Sigmoid colon (tissue), 7 donors: ENCODE measurements around the gene BPIFA1. TPM values are rescaled to one million over a fixed set of nuclear protein-coding genes. Genes with fewer than 3 reads are reported as not detected.

Experiments
- DNase-seq: peaks from one replicate; pipeline ENCODE4 v3.0.0-alpha.2; 2019
- H3K27ac ChIP-seq, 4 donors: fragments of 200-600 bp; sonication (generic); one replicate each; pipeline ENCODE4 v1.5.1; 2016 to 2019; ENCODE audit warnings: mild to moderate bottlenecking in 1 of 4
- H3K27me3 ChIP-seq, 3 donors: fragments of 200-600 bp; sonication (generic); one replicate each; pipeline ENCODE4 v1.5.1; 2019; ENCODE audit warnings: mild to moderate bottlenecking in 1 of 3
- H3K36me3 ChIP-seq, 4 donors: fragments of 200-600 bp; sonication (generic); one replicate each; pipeline ENCODE4 v1.5.1; 2016 to 2019
- H3K4me1 ChIP-seq, 4 donors: fragments of 200-600 bp; sonication (generic); one replicate each; pipeline ENCODE4 v1.5.1; 2017 to 2019
- H3K4me3 ChIP-seq, 4 donors: fragments of 200-600 bp; sonication (generic); one replicate each; pipeline ENCODE4 v1.5.1; 2017 to 2019; ENCODE audit warnings: mild to moderate bottlenecking in 2 of 4, moderate library complexity in 1 of 4
- H3K9me3 ChIP-seq, 4 donors: fragments of 200-600 bp in 3 of 4; sonication (generic) in 3 of 4; one replicate each; pipeline versions ENCODE4 v1.5.1 to v1.6.1; 2013 to 2019
- CTCF ChIP-seq, 4 experiments: fragments of 450-650 bp in 3 of 4; fragments of 200-600 bp in 1 of 4; IDR thresholded peaks; one replicate each; pipeline ENCODE4 v1.5.1; 2016 to 2019; ENCODE audit warnings: antibody characterized with exemption in 4 of 4, mild to moderate bottlenecking in 3 of 4, moderate library complexity in 2 of 4
- EP300 ChIP-seq, 4 donors: sonication (generic); formaldehyde crosslinking; IDR thresholded peaks; one replicate each; pipeline ENCODE4 v1.6.1; 2017; ENCODE audit warnings: antibody characterized with exemption in 4 of 4
- POLR2A ChIP-seq, 2 donors: fragments of 450-650 bp; IDR thresholded peaks; one replicate each; pipeline ENCODE4 v1.6.1; 2016; ENCODE audit warnings: antibody characterized with exemption in 2 of 2, mild to moderate bottlenecking in 2 of 2, moderate library complexity in 2 of 2
- POLR2AphosphoS5 ChIP-seq, 4 donors: sonication (generic); formaldehyde crosslinking; IDR thresholded peaks; one replicate each; pipeline ENCODE4 v1.6.1; 2017; ENCODE audit warnings: antibody characterized with exemption in 4 of 4
- WGBS, 2 donors: extraction: QIAGEN DNeasy Blood & Tissue Kit; methylation state at CpG; one replicate each; pipeline ENCODE4 v1.1.7; 2013; 5-methylcytosine and 5-hydroxymethylcytosine counted together
- intact Hi-C: fragments of 100-400 bp; cut with DNase I; formaldehyde crosslinking; loops from one replicate; pipeline ENCODE4 v1.15.1; 2023
- polyA plus RNA-seq, 3 donors: library from polyadenylated mRNA; stranded (reverse); fragments of 200-250 nt; gene quantifications; one replicate each; pipeline ENCODE4 v1.2.3, GENCODE V29; 2013
- total RNA-seq, 4 donors: library from RNA; depleted of rRNA; stranded (reverse); fragments of >200 nt; gene quantifications; one replicate each; pipeline ENCODE4 v1.1.0, GENCODE V29; 2016
- donor health status: healthy with polysubstance abuse.
- donor health status: Bipolar disorder and iron deficiency.
- donor health status: healthy.

The BPIFA1 gene
- total and polyA plus RNA-seq, 7 donors = not detected

- Histone ChIP-seq H3K9me3 (no peaks in the 10 kb centered on the region), H3K27me3 (peaks cover 0 to 13% (median 0%) of the 10 kb centered on the region in 3 donors), H3K36me3 (no peaks in the 10 kb centered on the region), H3K4me3 (no peak overlapping the region), H3K4me1 (no peaks in the 10 kb centered on the region), H3K27ac (no peak overlapping the region)
- DNase-seq = no peak
- intact Hi-C loops = loop anchor here (5.0 kb wide), 1 partner anchor 368 kb away; no protein-coding TSS in a partner anchor
- WGBS, 2 donors = 51 to 66% methylated on average over 2 of the region's 2 CpGs
- TF ChIP-seq POLR2AphosphoS5 (IDR thresholded peaks at IDR 0.05) (no peak), EP300 (IDR thresholded peaks at IDR 0.05) (no peak), CTCF (IDR thresholded peaks at IDR 0.05) (no peak), POLR2A (IDR thresholded peaks at IDR 0.05) (no peak)
Observed at GRCh38 chr20:33284937-33285336, 49.1 kb downstream of the BPIFA1 start.

- 60 to 77% methylated on average over 10 of the region's 10 CpGs for WGBS, 2 donors
- no peaks in the 10 kb centered on the region for H3K36me3 ChIP-seq
- no peaks in the 10 kb centered on the region for H3K4me1 ChIP-seq
- H3K9me3 ChIP-seq = no peaks in the 10 kb centered on the region
- H3K27me3 ChIP-seq = peaks cover 0 to 13% (median 0%) of the 10 kb centered on the region in 3 donors
- no peak overlapping the region for H3K27ac ChIP-seq
- H3K4me3 ChIP-seq = no peak overlapping the region
- intact Hi-C loops = loop anchor here (5.0 kb wide), 1 partner anchor 369 kb away; no protein-coding TSS in a partner anchor
- TF ChIP-seq CTCF (IDR thresholded peaks at IDR 0.05) (no peak), POLR2AphosphoS5 (IDR thresholded peaks at IDR 0.05) (no peak), POLR2A (IDR thresholded peaks at IDR 0.05) (no peak), EP300 (IDR thresholded peaks at IDR 0.05) (no peak)
- DNase-seq = no peak
Observed at GRCh38 chr20:33285861-33286495, 50.2 kb downstream of the BPIFA1 start.

GRCh38 chr20:33287884-33288283, 52.1 kb downstream of the BPIFA1 start:
- DNase-seq = no peak
- H3K9me3 ChIP-seq = no peaks in the 10 kb centered on the region
- H3K4me1 ChIP-seq = no peaks in the 10 kb centered on the region
- no peak overlapping the region for H3K4me3 ChIP-seq
- no peak overlapping the region for H3K27ac ChIP-seq
- H3K27me3 ChIP-seq = peaks cover 0 to 24% (median 0%) of the 10 kb centered on the region in 3 donors
- no peaks in the 10 kb centered on the region for H3K36me3 ChIP-seq
- TF ChIP-seq POLR2AphosphoS5 (IDR thresholded peaks at IDR 0.05) (no peak), CTCF (IDR thresholded peaks at IDR 0.05) (no peak), POLR2A (IDR thresholded peaks at IDR 0.05) (no peak), EP300 (IDR thresholded peaks at IDR 0.05) (no peak)
- intact Hi-C loops = loop anchor here (5.0 kb wide), 1 partner anchor 371 kb away; no protein-coding TSS in a partner anchor

GRCh38 chr20:33290852-33291251, 55.1 kb downstream of the BPIFA1 start:
- H3K27ac ChIP-seq = no peak overlapping the region
- TF ChIP-seq EP300 (IDR thresholded peaks at IDR 0.05) (no peak), POLR2AphosphoS5 (IDR thresholded peaks at IDR 0.05) (no peak), CTCF (IDR thresholded peaks at IDR 0.05) (no peak), POLR2A (IDR thresholded peaks at IDR 0.05) (no peak)
- no peaks in the 10 kb centered on the region for H3K4me1 ChIP-seq
- no peaks in the 10 kb centered on the region for H3K36me3 ChIP-seq
- peaks cover 0 to 19% (median 0%) of the 10 kb centered on the region in 3 donors for H3K27me3 ChIP-seq
- no peaks in the 10 kb centered on the region for H3K9me3 ChIP-seq
- DNase-seq = no peak
- no peak overlapping the region for H3K4me3 ChIP-seq
- intact Hi-C loops = no loop called here
- 94% methylated on average over 13 of the region's 13 CpGs for WGBS, 2 donors
